GM19372 (cell line): Measurements from ENCODE around the gene IP6K1.

Experiments
- ATAC-seq: cut with Tn5 transposase; IDR thresholded peaks from one replicate; pipeline ENCODE4 v1.9.1; 2021; ENCODE audit warnings: mild to moderate bottlenecking, low read depth, moderate library complexity; ENCODE audit not compliant: unreplicated experiment

Gene IP6K1

DNA sequence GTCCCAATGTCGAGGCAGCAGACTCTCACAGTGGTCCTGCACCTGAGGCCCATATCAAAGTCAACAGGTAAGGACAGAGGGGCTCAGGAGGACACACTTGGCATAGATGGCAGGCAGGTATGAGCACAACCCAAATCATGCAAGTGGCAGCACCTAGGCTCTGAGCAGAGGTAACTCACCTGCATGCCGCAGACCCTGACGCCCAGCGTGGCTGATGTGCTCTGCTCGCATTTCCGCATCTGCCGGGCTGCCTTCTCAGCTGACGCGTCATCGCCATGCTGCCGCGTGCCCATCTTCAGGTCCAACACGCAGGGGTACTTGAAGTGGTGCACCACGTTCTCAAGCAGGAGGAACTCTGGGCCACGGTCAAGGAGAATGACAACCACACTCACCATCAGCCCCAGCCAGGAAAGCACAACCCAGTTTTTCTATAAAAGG lies 58.4 kb downstream of the IP6K1 start:
- no peak for ATAC-seq

DNA sequence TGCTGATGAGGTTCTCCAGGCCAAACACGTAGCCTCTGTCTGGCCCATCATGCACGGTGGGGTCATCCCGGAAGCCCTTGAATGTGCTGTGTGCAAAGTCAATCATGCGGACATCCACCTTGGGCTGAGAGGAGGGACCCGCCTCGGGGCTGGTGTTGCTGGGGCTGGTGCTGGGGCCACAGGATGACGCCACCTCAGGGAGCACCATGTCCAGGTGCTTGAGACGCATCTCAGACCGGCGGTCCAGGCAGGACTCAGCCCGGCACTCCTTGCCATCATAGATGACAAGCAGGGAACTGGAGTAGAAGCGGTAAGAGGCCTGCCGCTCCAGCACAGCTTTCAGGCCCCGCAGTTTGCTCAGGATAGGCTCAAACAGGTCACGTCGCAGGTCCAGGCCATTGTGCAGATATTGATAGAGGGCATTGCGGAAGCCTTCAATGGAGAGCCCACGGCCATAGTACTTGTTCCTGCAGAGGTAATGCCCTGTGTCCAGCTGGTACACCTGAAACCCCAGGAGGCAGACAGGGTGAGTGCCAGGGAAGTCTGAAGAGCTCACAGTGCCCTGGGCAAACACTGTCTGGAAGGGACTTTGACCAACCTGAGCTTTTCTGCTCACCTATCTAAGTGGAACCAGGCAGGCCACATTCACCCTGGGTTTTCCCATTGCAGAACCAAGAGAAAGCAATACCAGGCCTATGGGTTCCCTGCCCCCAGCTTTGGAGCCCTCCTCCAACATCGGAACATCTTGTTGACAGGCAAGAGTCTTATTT lies 59.0 kb downstream of the IP6K1 start:
- no peak for ATAC-seq

GRCh38 chr3:49725906-49726681 lies 60.2 kb downstream of the IP6K1 start:
- no peak for ATAC-seq

DNA sequence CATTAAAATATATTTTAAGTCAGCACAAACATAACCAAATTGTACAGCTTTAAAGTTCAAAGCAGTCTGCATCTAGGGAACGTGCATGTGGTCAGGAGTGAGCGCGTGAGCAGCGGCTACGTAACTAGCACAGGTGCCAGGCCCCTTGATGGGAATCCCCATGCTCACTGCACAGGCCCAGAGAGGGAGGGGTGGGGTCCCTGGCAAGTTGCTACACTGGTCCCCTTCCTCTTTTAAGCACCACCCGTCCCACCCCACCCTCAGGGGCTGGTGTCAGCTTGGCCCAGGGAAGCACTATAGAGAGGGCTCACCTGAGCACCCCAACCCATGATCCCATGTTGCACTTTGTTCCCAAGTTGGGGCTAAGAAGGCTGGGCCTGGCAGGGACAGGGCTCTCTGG lies 61.8 kb downstream of the IP6K1 start:
- no peak for ATAC-seq

DNA sequence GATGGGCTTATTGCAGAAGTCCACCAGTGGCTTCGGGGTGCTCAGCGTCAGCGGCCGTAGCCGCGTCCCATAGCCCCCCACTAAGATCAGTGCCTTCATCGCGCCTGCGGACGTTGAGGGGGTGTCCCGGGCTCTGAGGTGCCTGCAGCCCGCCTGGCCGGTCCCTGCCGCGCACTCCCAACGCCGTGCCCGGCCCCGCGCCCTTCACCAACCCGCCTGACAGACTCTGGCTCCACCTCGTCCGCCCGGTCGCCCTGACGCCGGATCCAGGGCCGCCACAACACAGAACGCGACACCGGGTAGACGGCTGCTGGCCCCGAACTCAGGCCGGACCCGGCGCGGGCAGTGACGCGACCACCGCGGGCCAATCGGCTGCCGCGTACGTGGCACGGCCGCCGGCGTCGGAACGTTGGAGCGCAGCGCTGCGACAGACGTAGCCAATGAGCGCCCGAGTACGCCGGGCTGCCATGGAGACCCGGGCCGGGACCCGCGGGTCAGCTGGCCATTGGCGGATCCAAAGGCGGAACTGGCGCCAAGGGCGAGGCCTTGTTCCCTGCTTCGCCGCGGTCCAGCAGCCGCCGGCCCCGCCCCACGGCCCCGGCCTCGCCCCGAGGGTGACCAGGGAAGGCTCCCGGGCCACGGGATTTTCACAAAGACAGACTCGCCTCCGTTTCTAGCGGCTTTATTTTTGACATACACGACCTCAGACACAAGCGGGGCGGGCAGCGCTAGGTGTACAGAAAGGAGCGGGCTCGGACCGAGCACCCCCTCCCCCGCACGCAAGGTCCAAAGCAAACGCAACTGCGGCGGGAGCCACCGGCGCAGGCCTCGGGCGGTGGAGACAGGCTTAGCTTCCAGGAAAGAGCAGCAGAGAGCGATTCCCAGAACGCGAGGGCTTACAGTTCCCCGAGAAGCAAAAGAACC lies 62.5 kb downstream of the IP6K1 start, which contains the start of gene GMPPB:
TSS of gene GMPPB (minus strand) at position 324 of the 924 bp plus-strand sequence. CDS start at position 99, 225 bp downstream.
- peak; percentile 80 for ATAC-seq

DNA sequence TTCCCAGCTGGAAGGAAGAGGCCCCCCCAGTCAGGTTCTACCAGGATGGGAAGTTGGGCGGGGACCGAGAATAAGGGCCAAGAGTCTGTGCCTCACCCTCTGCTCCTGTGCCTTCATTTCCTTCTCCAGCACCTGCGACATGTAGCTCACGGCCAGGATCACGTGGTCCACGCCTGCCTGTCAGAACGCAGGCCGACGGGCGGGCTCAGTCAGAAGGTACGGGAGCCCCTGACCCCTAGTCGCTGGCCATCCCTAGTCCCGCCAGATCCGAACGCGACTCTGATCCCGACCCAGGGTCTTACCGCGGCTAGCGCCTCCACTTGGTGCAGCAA lies 63.1 kb downstream of the IP6K1 start:
- no peak for ATAC-seq

GRCh38 chr3:49722896-49723295 lies 63.4 kb downstream of the IP6K1 start:
- ATAC-seq: no peak

DNA sequence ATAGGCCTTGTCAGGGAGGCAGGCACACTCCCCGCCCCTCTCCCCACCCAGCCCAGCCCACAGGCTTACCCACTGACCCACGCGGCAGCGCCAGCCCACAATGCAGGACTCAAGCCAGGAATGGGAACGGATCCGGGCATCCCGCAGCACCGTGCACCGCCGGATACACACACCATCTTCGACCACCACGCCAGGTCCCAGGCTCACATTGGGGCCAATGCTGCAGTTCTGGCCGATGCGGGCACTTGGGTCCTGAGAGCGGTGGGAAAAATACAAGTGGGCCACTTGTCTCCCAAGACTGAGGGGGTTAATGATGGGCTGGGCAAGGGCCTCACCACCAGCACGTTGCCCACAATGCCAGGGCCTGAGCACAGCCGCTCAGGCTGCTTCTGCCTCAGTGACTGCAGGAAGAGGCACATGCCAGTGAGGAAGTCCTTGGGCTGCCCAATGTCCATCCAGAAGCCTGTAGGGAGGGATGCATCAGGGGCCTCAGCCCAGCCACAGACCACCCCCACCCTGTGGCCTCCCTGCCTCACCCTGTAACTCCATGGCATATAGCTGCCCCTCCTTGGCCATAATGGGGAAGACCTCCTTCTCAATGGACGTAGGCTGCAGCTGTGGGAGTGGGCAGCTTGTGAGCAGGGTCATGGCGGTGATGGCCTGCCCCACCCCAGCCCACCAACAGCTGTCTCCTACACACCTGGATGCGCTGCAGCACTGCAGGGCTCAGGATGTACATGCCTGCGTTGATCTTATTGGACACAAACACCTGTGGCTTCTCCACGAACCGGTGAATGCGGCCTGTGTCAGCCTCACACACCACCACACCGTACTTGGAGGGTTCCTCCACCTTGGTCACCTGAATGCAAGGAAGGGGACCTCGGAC lies 64.2 kb downstream of the IP6K1 start:
- ATAC-seq: no peak

GRCh38 chr3:49721596-49721895 lies 64.8 kb downstream of the IP6K1 start:
- no peak for ATAC-seq

- ATAC-seq: no peak
Measured at GRCh38 chr3:49720855-49721595, 65.3 kb downstream of the IP6K1 start.

GRCh38 chr3:49719214-49719884 lies 67.0 kb downstream of the IP6K1 start, which contains the start of gene AMIGO3:
Gene AMIGO3, minus strand, starts transcription at chr3:49719684. Its CDS starts 219 bp downstream, at chr3:49719465.
- peak; percentile 48 for ATAC-seq

GRCh38 chr3:49718858-49719213 lies 67.5 kb downstream of the IP6K1 start:
- ATAC-seq: no peak

DNA sequence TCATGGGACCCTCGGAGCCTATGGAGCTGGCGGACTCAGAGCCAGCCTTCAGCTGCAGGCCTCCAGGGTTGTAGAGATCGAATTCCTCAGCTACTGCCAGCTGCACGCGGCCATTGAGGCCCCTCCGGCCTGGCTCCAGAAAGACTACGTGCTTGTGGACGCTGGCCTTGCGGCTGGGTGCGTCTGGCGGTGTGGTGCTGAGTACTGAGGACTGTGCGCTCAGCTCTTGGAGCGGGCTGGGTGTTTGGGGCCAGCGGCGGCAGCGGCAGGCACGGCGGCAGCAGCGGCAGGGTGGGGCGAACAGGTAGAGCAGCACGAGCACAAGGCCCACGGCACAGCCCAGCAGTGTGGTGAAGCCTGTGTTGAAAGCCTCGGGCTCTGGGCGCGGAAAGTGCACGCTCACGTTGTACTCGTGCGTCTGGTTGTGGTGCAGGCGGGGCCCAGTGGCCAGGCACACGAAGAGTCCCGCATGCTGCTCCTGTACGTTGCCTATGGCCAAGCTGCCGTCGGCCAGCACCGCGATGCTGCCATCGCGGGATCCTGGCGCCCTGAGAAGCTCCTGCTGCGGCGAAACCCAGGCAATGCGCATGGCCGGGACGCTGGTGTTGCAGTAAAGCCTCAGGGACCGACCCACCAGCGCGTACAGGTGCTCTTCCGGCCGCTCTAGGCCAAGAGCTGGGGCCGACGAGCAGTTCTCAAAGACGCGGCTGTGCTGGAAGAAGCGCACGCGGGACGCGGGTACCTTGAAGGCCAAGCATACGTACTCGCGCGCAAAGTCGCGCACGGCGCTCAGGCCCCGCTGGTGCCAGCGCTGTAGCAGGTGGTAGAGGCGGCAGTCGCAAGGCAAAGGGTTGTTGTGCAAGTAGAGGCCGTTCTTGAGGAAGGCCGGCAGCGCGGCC lies 68.1 kb downstream of the IP6K1 start:
- no peak for ATAC-seq

- ATAC-seq: no peak
Measured at GRCh38 chr3:49717211-49717958, 69.0 kb downstream of the IP6K1 start.

GRCh38 chr3:49716691-49717210 lies 69.6 kb downstream of the IP6K1 start:
- no peak for ATAC-seq

DNA sequence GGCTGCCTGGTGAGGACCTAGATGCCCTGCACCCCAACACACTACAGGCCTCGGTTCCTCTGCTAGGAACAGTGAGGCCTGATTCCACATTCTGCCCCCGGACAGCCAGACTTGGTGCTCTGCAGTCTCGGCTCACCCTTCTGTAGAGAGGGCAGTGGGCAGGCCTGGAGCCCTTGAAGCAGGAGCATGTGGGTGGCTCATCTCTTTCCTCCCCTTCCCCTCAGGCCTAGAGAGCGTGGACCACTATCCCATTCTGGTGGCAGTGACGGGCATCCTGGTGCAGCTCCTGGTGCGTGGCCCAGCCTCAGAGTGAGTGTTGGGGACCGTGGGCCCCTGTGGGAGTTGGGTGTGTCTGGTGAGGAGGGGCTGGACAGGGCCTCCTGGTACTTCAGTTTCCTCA lies 70.2 kb downstream of the IP6K1 start:
- no peak for ATAC-seq

- no peak for ATAC-seq
Measured at GRCh38 chr3:49715611-49716121, 70.7 kb downstream of the IP6K1 start.
